CD4-positive, alpha-beta T cell (primary cell): ENCODE results near the gene COL5A1. TPM values are rescaled to one million over a fixed set of nuclear protein-coding genes. Genes with fewer than 3 reads are reported as not detected.

Experiments used
- ATAC-seq: fragments of 200-7000 bp; cut with Tn5 transposase; one replicate; pipeline ENCODE4 v1.10.0; 2022; ENCODE audit warnings: mild to moderate bottlenecking; ENCODE audit not compliant: poor library complexity
- CTCF ChIA-PET: fragments of 350-600 bp; sonication (Branson Sonifier 250); formaldehyde crosslinking; loops from one replicate; lab custom pipeline; 2021; ENCODE audit warnings: antibody characterized with exemption, inconsistent platforms; lab: Charles Lee
- POLR2A ChIA-PET: fragments of 350-600 bp; sonication (Branson Sonifier 250); formaldehyde crosslinking; loops from one replicate; lab custom pipeline; 2021; ENCODE audit warnings: antibody characterized with exemption, inconsistent platforms; lab: Charles Lee
- DNase-seq, 14 experiments: peaks; one replicate each; pipeline ENCODE4 v3.0.0-alpha.2; 2013 to 2020; ENCODE audit warnings: mixed read lengths in 2 of 14
- H3K27ac ChIP-seq, 2 donors: one replicate each; pipeline versions ENCODE4 v1.5.1 to v1.7.0; 2013; ENCODE audit warnings: low read length in 2 of 2, low read depth in 1 of 2, mild to moderate bottlenecking in 1 of 2
- H3K27me3 ChIP-seq, 2 experiments: 1 replicate in 1 of 2; 2 replicates in 1 of 2; pipeline versions ENCODE4 v1.6.1 to v1.7.0; 2013; ENCODE audit warnings: low read length in 2 of 2, control low read depth in 1 of 2, mild to moderate bottlenecking in 1 of 2, moderate library complexity in 1 of 2; ENCODE audit not compliant: insufficient read depth in 2 of 2, control insufficient read depth in 1 of 2
- H3K36me3 ChIP-seq: one replicate; pipeline ENCODE4 v1.6.1; 2013; ENCODE audit warnings: low read length, control low read depth; ENCODE audit not compliant: insufficient read depth
- H3K4me1 ChIP-seq: one replicate; pipeline ENCODE4 v1.6.1; 2013; ENCODE audit warnings: low read length, control low read depth; ENCODE audit not compliant: insufficient read depth
- H3K4me3 ChIP-seq: one replicate; pipeline ENCODE4 v1.5.1; 2013; ENCODE audit warnings: mild to moderate bottlenecking, low read length, moderate library complexity
- H3K9me3 ChIP-seq, 2 experiments: 1 replicate in 1 of 2; 2 replicates in 1 of 2; pipeline versions ENCODE4 v1.6.1 to v1.7.0; 2013; ENCODE audit warnings: low read length in 2 of 2, mild to moderate bottlenecking in 2 of 2, control low read depth in 1 of 2, moderate library complexity in 1 of 2; ENCODE audit not compliant: control insufficient read depth in 1 of 2, insufficient read depth in 1 of 2
- H3K27ac Mint-ChIP-seq: one replicate; pipeline ENCODE4 v1.8.0; 2020; ENCODE audit warnings: mixed read lengths
- H3K27me3 Mint-ChIP-seq: one replicate; pipeline ENCODE4 v1.8.0; 2021; ENCODE audit warnings: mixed read lengths
- H3K36me3 Mint-ChIP-seq: one replicate; pipeline ENCODE4 v1.8.0; 2021; ENCODE audit warnings: low read depth, mixed read lengths
- H3K4me1 Mint-ChIP-seq: one replicate; pipeline ENCODE4 v1.8.0; 2021; ENCODE audit warnings: low read depth, mixed read lengths
- H3K4me3 Mint-ChIP-seq: one replicate; pipeline ENCODE4 v1.8.0; 2020; ENCODE audit warnings: mild to moderate bottlenecking, mixed read lengths
- H3K9me3 Mint-ChIP-seq: one replicate; pipeline ENCODE4 v1.8.0; 2020; ENCODE audit warnings: mixed read lengths
- CTCF ChIP-seq: fragments of 200-600 bp; IDR thresholded peaks from one replicate; pipeline ENCODE4 v1.8.0; 2022; ENCODE audit warnings: antibody characterized with exemption, mild to moderate bottlenecking
- intact Hi-C, 2 experiments: fragments of 100-400 bp; cut with DNase I in 1 of 2; cut with micrococcal nuclease in 1 of 2; formaldehyde crosslinking; loops; one replicate each; pipeline versions ENCODE4 v1.15.1 to v1.9.0; 2023 to 2025; cut with DNase I, micrococcal nuclease
- total RNA-seq, 174 experiments: library from RNA in 2 of 174; stranded (reverse) in 2 of 174; gene quantifications; one replicate each; pipeline ENCODE4 v1.2.3 and lab custom pipeline; 2021 to 2026

COL5A1 gene
- total RNA-seq, 2 experiments from 2014 or later, result 0.41 to 0.50 TPM

- no peak for ATAC-seq
- TF ChIP-seq CTCF, result no peak
Observed at GRCh38 chr9:134688231-134688630, 46.6 kb downstream of the COL5A1 start.

GRCh38 chr9:134688661-134689320, 47.2 kb downstream of the COL5A1 start:
- Mint-ChIP-seq H3K27ac (no peak overlapping the region), H3K4me3 (no peak overlapping the region), H3K27me3 (no peaks in the 10 kb centered on the region), H3K4me1 (peaks cover 6% of the 10 kb centered on the region), H3K9me3 (no peaks in the 10 kb centered on the region), H3K36me3 (no peaks in the 10 kb centered on the region)
- no peak for DNase-seq
- intact Hi-C loops, result no loop called here
- no peaks in the 10 kb centered on the region for H3K27me3 ChIP-seq
- ATAC-seq, result no peak
- no peaks in the 10 kb centered on the region for H3K36me3 ChIP-seq
- ChIA-PET CTCF (no interaction called here), POLR2A (interaction anchor here (0.6 kb wide), 1 partner anchor 108 kb away, joined by 3 read pairs; no protein-coding TSS in a partner anchor)
- H3K4me3 ChIP-seq, result no peak overlapping the region
- H3K4me1 ChIP-seq, result peaks cover 6% of the 10 kb centered on the region
- peaks cover 0 to 10% of the 10 kb centered on the region in 2 experiments for H3K9me3 ChIP-seq
- no peak overlapping the region for H3K27ac ChIP-seq
- TF ChIP-seq CTCF, result no peak

More at GRCh38 chr9:134688231-134688630, 46.6 kb downstream of the COL5A1 start:
- Mint-ChIP-seq H3K36me3 (no peaks in the 10 kb centered on the region), H3K4me1 (peaks cover 5% of the 10 kb centered on the region), H3K27me3 (no peaks in the 10 kb centered on the region), H3K27ac (no peak overlapping the region), H3K4me3 (no peak overlapping the region), H3K9me3 (no peaks in the 10 kb centered on the region)
- intact Hi-C loops, result no loop called here
- no peaks in the 10 kb centered on the region for H3K36me3 ChIP-seq
- no peak for DNase-seq
- peaks cover 2% of the 10 kb centered on the region for H3K4me1 ChIP-seq
- ChIA-PET POLR2A (no interaction called here), CTCF (no interaction called here)
- peaks cover 0 to 10% of the 10 kb centered on the region in 2 experiments for H3K9me3 ChIP-seq
- no peak overlapping the region for H3K27ac ChIP-seq
- no peaks in the 10 kb centered on the region for H3K27me3 ChIP-seq
- H3K4me3 ChIP-seq, result no peak overlapping the region

- ChIA-PET POLR2A (interaction anchor here (0.6 kb wide), 1 partner anchor 109 kb away, joined by 3 read pairs; no protein-coding TSS in a partner anchor), CTCF (no interaction called here)
- Mint-ChIP-seq H3K27ac (no peak overlapping the region), H3K4me1 (peaks cover 6% of the 10 kb centered on the region), H3K27me3 (no peaks in the 10 kb centered on the region), H3K4me3 (no peak overlapping the region), H3K36me3 (no peaks in the 10 kb centered on the region), H3K9me3 (no peaks in the 10 kb centered on the region)
- Histone ChIP-seq H3K4me1 (peaks cover 6% of the 10 kb centered on the region), H3K27ac (no peak overlapping the region), H3K36me3 (no peaks in the 10 kb centered on the region), H3K4me3 (no peak overlapping the region), H3K9me3 (peaks cover 0 to 10% of the 10 kb centered on the region in 2 experiments), H3K27me3 (no peaks in the 10 kb centered on the region)
- TF ChIP-seq CTCF, result peak; percentile 52
- intact Hi-C loops, result no loop called here
- ATAC-seq, result no peak
- peak in 3 of 14 experiments; percentile 21 to 40 (median 27) for DNase-seq
Observed at GRCh38 chr9:134689321-134690181, 47.9 kb downstream of the COL5A1 start.
